Parathyroid adenoma (tissue), 2 donors: ENCODE results near the gene KIF14.

Experiments
- H2AFZ ChIP-seq: fragments of 300-600 bp; sonication (generic); one replicate; pipeline ENCODE4 v1.7.0; 2017; ENCODE audit warnings: antibody characterized with exemption, mild to moderate bottlenecking
- H3K27ac ChIP-seq: fragments of 300-600 bp; sonication (generic); one replicate; pipeline ENCODE4 v1.7.0; 2017
- H3K27me3 ChIP-seq: fragments of 300-600 bp; sonication (generic); one replicate; pipeline ENCODE4 v1.7.0; 2017; ENCODE audit warnings: low read length; ENCODE audit not compliant: control insufficient read depth, insufficient read depth
- H3K36me3 ChIP-seq: fragments of 300-600 bp; sonication (generic); one replicate; pipeline ENCODE4 v1.7.0; 2017; ENCODE audit warnings: low read length; ENCODE audit not compliant: control insufficient read depth, insufficient read depth
- H3K4me1 ChIP-seq: fragments of 300-600 bp; sonication (generic); one replicate; pipeline ENCODE4 v1.7.0; 2017; ENCODE audit warnings: control low read depth
- H3K4me2 ChIP-seq: fragments of 300-600 bp; sonication (generic); one replicate; pipeline ENCODE4 v1.7.0; 2017; ENCODE audit warnings: low read length
- H3K4me3 ChIP-seq: fragments of 300-600 bp; sonication (generic); one replicate; pipeline ENCODE4 v1.7.0; 2017; ENCODE audit warnings: low read depth, low read length
- H3K79me2 ChIP-seq: fragments of 300-600 bp; sonication (generic); one replicate; pipeline ENCODE4 v1.7.0; 2017; ENCODE audit warnings: control low read depth
- H3K9ac ChIP-seq: fragments of 300-600 bp; sonication (generic); one replicate; pipeline ENCODE4 v1.7.0; 2017; ENCODE audit warnings: mild to moderate bottlenecking
- H3K9me3 ChIP-seq: fragments of 300-600 bp; sonication (generic); one replicate; pipeline ENCODE4 v1.7.0; 2017; ENCODE audit warnings: low read length; ENCODE audit not compliant: control insufficient read depth
- CTCF ChIP-seq: fragments of 300-600 bp; sonication (generic); IDR thresholded peaks from one replicate; pipeline ENCODE4 v1.7.0; 2017; ENCODE audit warnings: antibody characterized with exemption, mild to moderate bottlenecking
- donor health status: primary hyperparathyroidism.

Gene KIF14

GRCh38 chr1:200665861-200666260, 45.3 kb upstream of the KIF14 start:
- no peaks in the 10 kb centered on the region for H3K9me3 ChIP-seq
- H3K27ac ChIP-seq, result no peak overlapping the region
- no peak overlapping the region for H2AFZ ChIP-seq
- H3K4me2 ChIP-seq, result no peak overlapping the region
- TF ChIP-seq CTCF, result no peak
- no peaks in the 10 kb centered on the region for H3K27me3 ChIP-seq
- H3K4me1 ChIP-seq, result no peaks in the 10 kb centered on the region
- H3K36me3 ChIP-seq, result no peaks in the 10 kb centered on the region
- no peak overlapping the region for H3K9ac ChIP-seq
- no peak overlapping the region for H3K4me3 ChIP-seq
- no peaks in the 10 kb centered on the region for H3K79me2 ChIP-seq

- no peak overlapping the region for H2AFZ ChIP-seq
- no peaks in the 10 kb centered on the region for H3K9me3 ChIP-seq
- no peaks in the 10 kb centered on the region for H3K27me3 ChIP-seq
- no peaks in the 10 kb centered on the region for H3K36me3 ChIP-seq
- no peak overlapping the region for H3K27ac ChIP-seq
- no peak overlapping the region for H3K9ac ChIP-seq
- H3K4me2 ChIP-seq, result no peak overlapping the region
- no peaks in the 10 kb centered on the region for H3K4me1 ChIP-seq
- no peaks in the 10 kb centered on the region for H3K79me2 ChIP-seq
- TF ChIP-seq CTCF, result no peak
- H3K4me3 ChIP-seq, result no peak overlapping the region
Observed at GRCh38 chr1:200660719-200661118, 40.2 kb upstream of the KIF14 start.

GRCh38 chr1:200659269-200659668, 38.7 kb upstream of the KIF14 start:
- Histone ChIP-seq H3K27me3 (no peaks in the 10 kb centered on the region), H2AFZ (no peak overlapping the region), H3K79me2 (no peaks in the 10 kb centered on the region), H3K36me3 (no peaks in the 10 kb centered on the region), H3K9me3 (no peaks in the 10 kb centered on the region), H3K4me2 (no peak overlapping the region), H3K4me3 (no peak overlapping the region), H3K27ac (no peak overlapping the region), H3K4me1 (no peaks in the 10 kb centered on the region), H3K9ac (no peak overlapping the region)
- TF ChIP-seq CTCF, result no peak

GRCh38 chr1:200658037-200658818, 37.7 kb upstream of the KIF14 start:
- Histone ChIP-seq H3K4me3 (no peak overlapping the region), H3K4me1 (no peaks in the 10 kb centered on the region), H3K79me2 (no peaks in the 10 kb centered on the region), H3K27ac (no peak overlapping the region), H3K36me3 (no peaks in the 10 kb centered on the region), H2AFZ (no peak overlapping the region), H3K9me3 (no peaks in the 10 kb centered on the region), H3K9ac (no peak overlapping the region), H3K4me2 (no peak overlapping the region), H3K27me3 (no peaks in the 10 kb centered on the region)
- TF ChIP-seq CTCF, result no peak

- no peaks in the 10 kb centered on the region for H3K4me1 ChIP-seq
- no peaks in the 10 kb centered on the region for H3K79me2 ChIP-seq
- no peak overlapping the region for H3K9ac ChIP-seq
- no peaks in the 10 kb centered on the region for H3K9me3 ChIP-seq
- no peak overlapping the region for H2AFZ ChIP-seq
- H3K4me2 ChIP-seq, result no peak overlapping the region
- H3K27ac ChIP-seq, result no peak overlapping the region
- H3K27me3 ChIP-seq, result no peaks in the 10 kb centered on the region
- TF ChIP-seq CTCF, result no peak
- no peak overlapping the region for H3K4me3 ChIP-seq
- H3K36me3 ChIP-seq, result no peaks in the 10 kb centered on the region
Observed at GRCh38 chr1:200654660-200655059, 34.1 kb upstream of the KIF14 start.
